HG02870 (cell line): ENCODE measurements around the gene ZNF599.

ENCODE experiments used
- ATAC-seq: cut with Tn5 transposase; IDR thresholded peaks from one replicate; pipeline ENCODE4 v1.9.1; 2021; ENCODE audit warnings: mild to moderate bottlenecking, moderate library complexity; ENCODE audit not compliant: unreplicated experiment

The ZNF599 gene

GRCh38 chr19:34744896-34745690, 27.9 kb downstream of the ZNF599 start:
- ATAC-seq: no peak

- peak; percentile 36 for ATAC-seq
These were observed 38.4 kb downstream of the ZNF599 start for GRCh38 chr19:34734537-34735103.

GRCh38 chr19:34733746-34734536, 39.1 kb downstream of the ZNF599 start, which contains the start of gene ZNF181:
ZNF181 (plus strand) TSS chr19:34734243; CDS start chr19:34735038, 795 bp downstream.
- ATAC-seq: peak; percentile 75

GRCh38 chr19:34733266-34733745, 39.7 kb downstream of the ZNF599 start:
- ATAC-seq: peak; percentile 17

- ATAC-seq: no peak
These were observed 40.3 kb downstream of the ZNF599 start for GRCh38 chr19:34732612-34733211.

GRCh38 chr19:34731964-34732363, 41.1 kb downstream of the ZNF599 start:
- no peak for ATAC-seq

GRCh38 chr19:34731019-34731829, 41.8 kb downstream of the ZNF599 start:
- no peak for ATAC-seq

- no peak for ATAC-seq
These were observed 47.6 kb downstream of the ZNF599 start for GRCh38 chr19:34725400-34725799.

GRCh38 chr19:34722353-34722752, 50.7 kb downstream of the ZNF599 start:
- ATAC-seq: no peak

- ATAC-seq: no peak
These were observed 57.7 kb downstream of the ZNF599 start for GRCh38 chr19:34715357-34715756.

GRCh38 chr19:34713262-34713637, 59.8 kb downstream of the ZNF599 start:
- no peak for ATAC-seq

GRCh38 chr19:34712395-34713261, 60.4 kb downstream of the ZNF599 start:
- no peak for ATAC-seq

GRCh38 chr19:34711890-34712289, 61.1 kb downstream of the ZNF599 start:
- ATAC-seq: no peak
